HG02870 (cell line): ENCODE results near the gene SEMA6A.

Source experiments
- ATAC-seq: cut with Tn5 transposase; IDR thresholded peaks from one replicate; pipeline ENCODE4 v1.9.1; 2021; ENCODE audit warnings: mild to moderate bottlenecking, moderate library complexity; ENCODE audit not compliant: unreplicated experiment

The SEMA6A gene, protein sequence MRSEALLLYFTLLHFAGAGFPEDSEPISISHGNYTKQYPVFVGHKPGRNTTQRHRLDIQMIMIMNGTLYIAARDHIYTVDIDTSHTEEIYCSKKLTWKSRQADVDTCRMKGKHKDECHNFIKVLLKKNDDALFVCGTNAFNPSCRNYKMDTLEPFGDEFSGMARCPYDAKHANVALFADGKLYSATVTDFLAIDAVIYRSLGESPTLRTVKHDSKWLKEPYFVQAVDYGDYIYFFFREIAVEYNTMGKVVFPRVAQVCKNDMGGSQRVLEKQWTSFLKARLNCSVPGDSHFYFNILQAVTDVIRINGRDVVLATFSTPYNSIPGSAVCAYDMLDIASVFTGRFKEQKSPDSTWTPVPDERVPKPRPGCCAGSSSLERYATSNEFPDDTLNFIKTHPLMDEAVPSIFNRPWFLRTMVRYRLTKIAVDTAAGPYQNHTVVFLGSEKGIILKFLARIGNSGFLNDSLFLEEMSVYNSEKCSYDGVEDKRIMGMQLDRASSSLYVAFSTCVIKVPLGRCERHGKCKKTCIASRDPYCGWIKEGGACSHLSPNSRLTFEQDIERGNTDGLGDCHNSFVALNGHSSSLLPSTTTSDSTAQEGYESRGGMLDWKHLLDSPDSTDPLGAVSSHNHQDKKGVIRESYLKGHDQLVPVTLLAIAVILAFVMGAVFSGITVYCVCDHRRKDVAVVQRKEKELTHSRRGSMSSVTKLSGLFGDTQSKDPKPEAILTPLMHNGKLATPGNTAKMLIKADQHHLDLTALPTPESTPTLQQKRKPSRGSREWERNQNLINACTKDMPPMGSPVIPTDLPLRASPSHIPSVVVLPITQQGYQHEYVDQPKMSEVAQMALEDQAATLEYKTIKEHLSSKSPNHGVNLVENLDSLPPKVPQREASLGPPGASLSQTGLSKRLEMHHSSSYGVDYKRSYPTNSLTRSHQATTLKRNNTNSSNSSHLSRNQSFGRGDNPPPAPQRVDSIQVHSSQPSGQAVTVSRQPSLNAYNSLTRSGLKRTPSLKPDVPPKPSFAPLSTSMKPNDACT

DNA sequence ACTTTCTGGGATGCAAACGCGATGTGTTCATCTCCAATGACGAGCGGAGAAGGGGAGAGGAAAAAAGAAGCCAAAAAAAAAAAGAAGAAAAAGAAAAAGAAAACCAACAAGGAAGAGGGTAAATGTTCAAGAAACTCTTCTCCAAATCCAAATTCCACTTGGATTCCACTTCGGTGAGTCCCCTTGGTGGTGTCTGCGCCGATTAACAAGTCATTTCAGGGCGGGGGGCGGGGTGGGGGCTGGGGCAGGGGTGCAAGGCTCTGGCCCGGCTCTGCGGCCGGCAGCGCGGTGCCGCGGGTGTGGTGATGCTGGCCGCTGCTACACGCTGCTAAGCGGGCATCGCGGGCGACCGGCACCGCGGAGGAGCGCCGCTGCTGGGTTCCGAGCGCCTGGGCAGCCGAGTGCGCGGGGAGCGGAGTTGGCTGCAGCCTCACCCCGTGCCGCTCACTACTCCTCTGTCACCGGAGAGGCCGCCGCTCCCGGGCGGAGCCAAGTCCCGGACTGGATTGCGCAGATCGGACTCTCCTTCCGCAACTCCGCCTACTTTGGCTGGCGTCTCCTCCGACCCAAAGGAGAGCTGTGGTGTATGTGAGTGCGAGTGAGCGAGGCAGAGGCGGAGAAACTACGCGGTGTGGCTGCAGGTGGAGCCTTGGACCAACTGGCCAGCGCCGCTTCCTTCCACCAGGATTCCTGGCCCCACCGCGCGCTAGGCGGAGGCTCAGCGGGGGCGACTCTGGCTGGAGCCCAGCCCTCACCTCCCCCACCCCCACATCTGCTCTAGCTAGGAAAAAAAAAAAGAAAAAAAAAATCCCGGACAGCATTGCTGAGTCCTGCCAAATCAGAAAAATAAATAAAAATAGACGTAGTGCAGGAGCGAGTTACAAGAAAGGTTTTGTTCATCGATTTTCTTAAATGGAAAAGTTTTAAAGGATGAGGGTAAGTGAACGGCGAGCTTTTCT lies at the start of gene SEMA6A:
TSS of gene SEMA6A (minus strand) at position 457 of the 959 bp plus-strand sequence. CDS start 69,879 bp downstream, outside the sequence.
- peak; percentile 57 for ATAC-seq

DNA sequence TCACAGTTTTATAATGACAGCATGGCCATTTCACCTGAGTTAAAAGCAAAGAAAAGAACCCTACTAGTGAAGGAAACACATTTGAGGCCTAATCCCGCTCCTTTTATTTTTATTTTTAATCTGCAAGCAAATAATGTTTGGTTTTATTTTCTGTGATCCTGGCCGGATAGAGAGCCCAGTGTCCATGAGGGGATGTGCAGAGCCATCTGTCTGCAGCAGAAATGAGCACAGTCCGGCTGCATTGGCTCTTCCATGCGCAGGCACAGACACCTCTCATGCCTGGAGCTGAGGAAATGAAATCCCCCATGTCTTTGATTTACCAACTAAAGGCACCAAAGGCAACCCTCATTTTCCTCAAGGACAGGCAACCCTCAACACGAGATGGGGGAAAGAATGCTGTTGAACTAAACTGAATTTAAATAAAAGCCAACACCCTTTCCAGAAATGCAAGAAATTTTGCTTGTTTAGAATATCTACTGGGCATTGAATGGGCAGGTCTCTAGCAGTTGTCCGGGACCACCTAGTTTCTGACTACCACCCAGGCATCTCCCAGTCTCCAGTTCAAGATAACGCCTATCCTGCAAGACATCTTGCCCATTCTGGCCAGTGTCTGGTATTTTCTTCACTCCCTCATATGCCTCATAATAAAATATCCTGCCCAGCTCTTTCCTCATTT lies 47.9 kb upstream of the SEMA6A start:
- no peak for ATAC-seq

DNA sequence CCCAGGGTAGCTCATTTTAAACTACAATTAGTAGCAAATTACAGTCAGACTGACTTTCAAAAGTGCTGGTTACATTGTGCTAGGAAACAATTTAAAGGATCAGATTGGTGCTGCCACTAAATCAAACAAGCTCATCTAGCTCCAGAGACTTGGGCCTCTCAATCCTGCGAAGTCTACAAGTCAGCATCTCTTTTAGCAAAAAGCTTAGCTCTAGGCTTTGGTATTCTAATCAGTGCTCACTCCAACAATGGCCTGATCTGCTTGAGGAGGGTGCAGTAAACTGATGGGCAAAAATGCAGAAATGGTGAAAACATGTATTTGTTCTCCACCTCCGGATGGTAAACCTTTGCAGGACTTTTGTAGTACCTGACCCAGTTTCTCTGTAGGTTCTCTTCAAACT lies 47.0 kb upstream of the SEMA6A start:
- ATAC-seq, result no peak

DNA sequence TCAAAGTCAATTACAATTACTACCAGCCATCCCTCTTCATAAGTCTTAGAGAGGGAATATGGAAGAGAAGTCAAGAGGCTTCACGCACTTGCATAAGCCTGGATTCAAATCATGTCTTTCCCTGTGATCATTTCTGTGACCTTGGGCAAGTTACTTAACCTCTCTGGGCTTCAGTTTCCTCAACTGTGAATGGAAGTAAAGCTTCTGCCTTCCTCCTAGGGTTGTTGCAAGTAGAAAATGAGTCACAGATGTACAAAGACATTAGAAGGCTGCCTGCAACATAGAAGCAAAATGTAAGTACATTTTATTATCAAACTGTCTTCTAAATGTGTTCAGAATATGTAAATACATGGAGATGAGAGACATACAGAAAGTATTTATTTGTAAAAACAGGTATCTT lies 42.3 kb upstream of the SEMA6A start:
- no peak for ATAC-seq

- no peak for ATAC-seq
These were observed 39.9 kb upstream of the SEMA6A start for GRCh38 chr5:116614603-116614920.

GRCh38 chr5:116613445-116613844 lies 38.8 kb upstream of the SEMA6A start:
- peak; percentile 24 for ATAC-seq

DNA sequence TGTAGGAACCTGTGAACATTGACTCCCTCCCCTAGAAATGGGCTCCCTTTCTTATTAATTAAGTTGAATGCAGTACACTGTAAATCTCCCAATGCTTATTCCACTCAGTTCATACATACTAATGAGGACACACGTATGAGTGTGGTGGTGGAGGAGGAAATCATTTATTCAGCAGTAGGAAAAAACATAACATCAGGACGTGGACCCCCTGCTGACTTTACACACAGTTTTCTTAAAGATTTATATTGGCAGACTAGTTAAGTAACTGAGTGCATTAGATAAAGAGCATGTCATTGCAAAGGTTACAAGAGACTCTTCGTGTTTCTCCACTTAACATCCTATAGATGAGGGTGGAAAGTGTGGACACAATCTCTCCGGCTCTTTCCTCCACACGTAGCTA lies 37.8 kb upstream of the SEMA6A start:
- ATAC-seq, result no peak

GRCh38 chr5:116605310-116606070 lies 30.9 kb upstream of the SEMA6A start:
- no peak for ATAC-seq

DNA sequence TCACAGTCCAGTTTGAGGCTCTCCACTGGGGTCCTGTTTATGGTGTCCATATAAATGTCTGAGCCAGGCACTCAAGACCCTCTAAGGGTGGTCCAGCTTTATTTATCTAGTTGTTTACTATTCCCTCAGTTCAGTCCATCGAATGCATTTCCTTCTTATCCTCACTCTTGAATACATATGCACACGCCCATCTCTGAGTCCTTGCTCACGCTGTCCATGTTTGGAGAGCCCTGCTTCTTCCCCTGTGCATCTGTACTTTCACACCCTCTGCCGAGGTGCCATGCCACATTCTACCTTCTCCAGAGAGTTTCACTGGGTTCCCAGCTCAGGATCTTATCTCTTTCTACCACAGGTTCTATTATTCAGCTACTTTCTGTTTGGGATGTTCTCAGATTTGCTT lies 30.2 kb upstream of the SEMA6A start:
- ATAC-seq, result no peak

DNA sequence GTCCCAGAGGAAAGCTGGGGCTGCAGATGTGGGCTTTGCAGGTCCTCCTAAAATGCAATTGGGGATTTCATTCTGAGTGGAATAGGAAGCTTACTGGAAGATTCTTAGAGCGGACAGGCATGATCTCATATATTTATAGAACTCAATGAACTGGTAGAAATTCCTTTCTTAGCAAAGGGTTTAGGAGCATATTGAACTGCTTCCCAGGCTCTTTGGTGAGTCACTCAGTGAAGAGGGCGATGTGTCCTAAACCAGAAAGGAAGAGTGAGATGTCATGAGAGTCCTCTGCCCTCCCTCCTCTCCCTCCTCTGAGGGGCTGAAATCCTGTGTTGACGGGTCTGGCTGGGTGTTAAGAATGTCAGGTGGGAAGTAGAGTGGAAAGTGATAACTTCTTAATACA lies 26.3 kb upstream of the SEMA6A start:
- ATAC-seq, result no peak

DNA sequence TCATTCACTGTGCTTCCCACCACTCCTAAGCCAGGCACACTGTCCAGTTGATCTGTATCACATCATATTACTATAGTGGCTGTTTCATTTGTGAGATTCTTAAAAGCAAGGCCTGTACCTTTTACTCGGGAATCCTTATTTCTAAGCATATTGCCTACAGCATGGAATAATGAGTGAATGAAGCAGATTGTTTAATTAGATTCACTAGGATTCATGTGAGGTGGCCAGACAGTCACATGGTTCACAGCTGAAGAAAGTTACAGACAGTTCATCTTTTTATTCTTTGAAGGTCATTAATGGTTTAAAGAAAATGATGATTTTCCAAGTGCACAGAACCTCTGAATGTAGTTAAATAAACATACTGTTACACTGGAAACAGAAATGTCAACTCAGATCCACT lies 24.3 kb upstream of the SEMA6A start:
- no peak for ATAC-seq

DNA sequence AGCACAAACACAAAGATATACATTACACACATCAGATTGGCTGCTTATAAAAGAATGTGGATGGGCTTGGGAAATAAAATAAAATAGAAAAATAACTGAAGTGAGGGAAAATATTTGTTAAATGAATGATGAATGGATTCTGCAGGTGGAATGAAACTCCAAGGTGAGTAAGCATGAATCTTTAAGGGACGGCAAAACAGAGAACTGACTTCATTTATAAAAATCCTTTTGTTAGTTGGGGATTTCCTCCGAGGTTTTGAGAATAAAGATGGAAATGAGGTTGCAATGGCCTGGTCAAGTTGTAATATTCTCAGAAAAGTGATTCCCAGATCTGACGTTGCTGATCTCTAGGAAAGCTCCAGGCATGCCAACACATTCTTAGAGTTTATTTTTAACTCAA lies 20.9 kb upstream of the SEMA6A start:
- ATAC-seq, result no peak

DNA sequence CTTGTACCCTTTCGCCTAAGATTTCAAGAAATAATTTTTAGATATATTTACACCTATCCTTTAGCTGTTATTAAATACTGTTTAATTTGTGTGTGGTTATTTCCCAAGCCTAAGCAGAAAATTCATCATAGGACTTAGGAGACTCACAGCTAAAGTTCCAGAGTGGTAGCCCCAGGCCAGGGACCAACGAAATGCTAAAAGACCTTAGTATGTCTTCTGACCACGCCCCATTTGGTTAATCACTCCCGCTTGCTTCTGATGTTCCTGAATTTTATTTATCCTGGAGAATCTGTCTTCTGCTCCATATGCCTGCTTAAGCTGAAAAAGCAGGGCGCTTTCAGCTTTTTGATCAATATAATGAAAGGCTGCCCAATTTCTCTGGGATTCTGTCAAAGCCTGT lies 18.7 kb upstream of the SEMA6A start:
- no peak for ATAC-seq

DNA sequence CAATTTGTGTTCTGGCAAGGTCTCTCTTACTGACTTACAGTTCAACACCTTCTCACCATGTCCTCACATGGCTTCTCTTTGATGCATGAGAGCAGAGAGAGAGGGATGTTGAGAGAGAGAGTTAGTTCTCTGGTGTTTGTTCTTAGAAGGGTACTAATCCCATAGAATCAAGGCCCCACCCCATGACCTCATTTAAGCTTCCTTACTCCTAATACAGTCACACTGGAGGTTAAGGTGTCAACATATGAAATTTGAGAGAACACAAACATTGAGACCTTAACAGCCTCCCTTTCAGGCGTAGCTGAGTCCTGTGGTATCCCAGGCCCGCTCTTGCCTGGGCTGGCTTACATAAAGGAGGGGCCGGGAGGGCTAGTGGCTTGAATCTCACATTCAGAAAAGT lies 10.6 kb upstream of the SEMA6A start:
- ATAC-seq, result no peak

- ATAC-seq, result no peak
These were observed 9.2 kb upstream of the SEMA6A start for GRCh38 chr5:116583862-116584222.

- no peak for ATAC-seq
These were observed 8.7 kb upstream of the SEMA6A start for GRCh38 chr5:116583085-116583861.

DNA sequence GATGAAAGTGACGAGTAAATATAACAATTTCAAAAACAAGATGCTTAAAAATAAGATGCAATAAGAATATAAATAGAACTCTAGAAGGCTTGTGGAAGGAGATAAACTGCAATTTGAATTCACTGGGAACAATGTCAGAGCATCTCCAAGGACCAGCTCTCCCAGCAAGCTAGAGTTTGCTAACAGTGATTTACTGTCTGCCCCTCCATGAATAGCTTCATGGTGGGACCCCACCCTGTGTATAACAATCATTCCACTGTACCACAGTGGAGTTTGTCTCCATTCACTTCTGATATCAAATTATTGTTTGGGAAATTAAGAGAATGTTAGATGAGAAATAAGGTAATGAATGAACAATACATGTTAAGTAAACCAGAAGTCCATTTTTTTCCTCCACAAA lies 7.3 kb upstream of the SEMA6A start:
- no peak for ATAC-seq

GRCh38 chr5:116579144-116579543 lies 4.5 kb upstream of the SEMA6A start:
- ATAC-seq, result no peak

- no peak for ATAC-seq
These were observed 4.1 kb upstream of the SEMA6A start for GRCh38 chr5:116578676-116579075.
